HG02759 (cell line): ENCODE data around the gene MTAP.
"Not testable (repeated sequence)": the region's sequence is repeated elsewhere in the genome, so short reads cannot be mapped to it uniquely, and the experiment has no call there.

ENCODE experiments used
- ATAC-seq: cut with Tn5 transposase; IDR thresholded peaks from one replicate; pipeline ENCODE4 v1.9.1; 2021; ENCODE audit warnings: mild to moderate bottlenecking, moderate library complexity; ENCODE audit not compliant: unreplicated experiment

Gene MTAP

DNA sequence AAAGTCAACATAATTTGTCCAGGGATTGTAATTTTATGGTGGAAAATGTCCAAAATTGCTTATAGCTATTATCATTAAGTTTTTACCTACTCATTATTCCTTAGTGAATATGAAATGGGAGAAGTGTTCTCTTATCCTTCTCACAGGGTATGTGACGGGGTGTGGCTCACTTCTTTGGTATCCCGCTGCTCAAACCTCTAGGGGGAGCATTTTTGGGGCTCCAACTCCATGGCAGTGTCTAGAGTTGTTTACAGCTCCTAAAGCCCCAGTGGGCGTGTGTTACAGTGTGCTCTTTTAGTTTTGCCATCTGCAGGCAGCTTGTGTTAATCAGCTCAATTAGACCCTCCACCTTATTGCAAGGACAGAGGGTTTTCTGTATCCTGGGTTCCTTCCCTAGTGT lies 102.3 kb downstream of the MTAP start:
- no peak for ATAC-seq

DNA sequence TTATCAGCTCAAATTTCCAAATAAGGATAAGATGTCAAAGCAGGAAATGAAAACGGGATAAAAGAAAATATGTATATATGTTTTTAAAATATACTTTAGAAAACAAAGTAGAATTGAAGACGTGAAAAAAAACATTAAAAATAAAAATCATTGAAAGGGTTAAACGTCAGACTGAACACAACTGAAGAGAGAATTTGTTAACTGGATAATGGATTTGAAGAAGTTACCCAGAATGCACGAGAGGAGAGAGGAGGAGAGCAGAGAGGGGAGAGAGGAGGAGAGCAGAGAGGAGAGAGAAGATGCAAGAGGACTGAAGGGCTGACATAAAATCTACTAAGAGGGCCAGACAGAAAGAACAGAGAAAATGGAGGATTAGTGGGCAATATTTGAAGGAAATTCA lies 103.8 kb downstream of the MTAP start:
- ATAC-seq: no peak

DNA sequence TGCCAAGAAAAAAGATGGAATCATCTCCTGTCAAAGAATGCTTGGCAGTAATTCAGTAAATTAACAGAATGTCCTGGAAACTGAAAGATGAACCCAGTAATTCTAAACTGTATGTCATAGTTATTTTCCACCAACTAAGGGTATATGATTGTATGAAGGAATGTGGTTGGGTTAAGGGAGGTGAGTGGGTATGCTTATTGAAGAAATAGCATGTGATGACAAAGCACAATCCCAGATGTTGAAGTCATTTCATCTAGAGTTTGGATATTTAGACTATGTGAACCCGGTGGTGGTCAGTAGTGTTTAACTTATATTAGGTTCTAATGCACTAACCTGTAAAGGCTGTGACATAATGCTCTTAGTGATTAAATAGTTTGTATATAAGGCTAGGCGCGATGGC lies 104.4 kb downstream of the MTAP start:
- ATAC-seq: no peak

DNA sequence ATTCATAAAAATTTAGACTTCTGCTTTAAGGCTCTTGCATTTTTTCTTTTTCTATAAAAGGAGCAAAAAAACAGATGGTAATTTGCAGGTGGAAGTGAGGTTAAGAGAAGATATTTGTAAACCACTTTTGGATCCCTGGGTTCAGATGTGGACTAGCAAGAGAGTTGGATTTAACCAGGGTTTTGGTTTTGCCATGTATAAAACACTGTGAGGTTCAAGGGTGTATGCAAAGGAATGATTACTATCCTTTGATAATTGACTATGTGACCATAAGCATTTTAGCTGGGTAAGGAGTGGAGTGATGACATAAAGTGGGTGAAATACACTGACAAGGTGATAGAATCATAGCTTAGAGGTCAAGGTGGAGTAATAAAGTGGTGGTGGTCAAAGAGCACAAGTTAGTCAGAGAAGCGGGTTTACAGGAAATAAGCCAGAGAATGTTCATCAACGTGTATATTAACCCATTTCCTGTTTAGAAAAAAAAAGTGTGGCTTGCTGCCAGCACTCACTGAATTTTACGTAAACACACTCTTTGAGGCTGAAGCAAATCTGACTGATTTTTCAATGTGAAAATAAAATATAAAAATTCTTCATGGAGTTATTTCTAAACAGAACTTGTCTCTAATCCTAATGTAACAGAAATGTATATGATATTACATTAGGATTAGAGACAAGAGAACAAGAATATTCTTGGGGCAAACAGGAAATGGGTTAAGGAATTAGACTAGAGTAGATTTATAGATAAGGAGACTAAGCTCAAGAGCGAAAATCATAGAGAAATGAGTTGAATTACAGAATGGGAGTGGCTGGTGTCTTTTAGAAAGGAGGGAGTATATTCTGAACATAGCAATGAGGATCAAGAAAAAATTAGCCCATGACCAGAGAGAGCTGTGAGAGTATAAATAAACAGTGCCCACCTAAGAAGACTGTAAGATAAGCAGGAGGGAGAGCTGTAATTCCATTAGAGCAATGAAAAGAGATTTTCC lies 117.2 kb downstream of the MTAP start:
- peak; percentile 76 for ATAC-seq

DNA sequence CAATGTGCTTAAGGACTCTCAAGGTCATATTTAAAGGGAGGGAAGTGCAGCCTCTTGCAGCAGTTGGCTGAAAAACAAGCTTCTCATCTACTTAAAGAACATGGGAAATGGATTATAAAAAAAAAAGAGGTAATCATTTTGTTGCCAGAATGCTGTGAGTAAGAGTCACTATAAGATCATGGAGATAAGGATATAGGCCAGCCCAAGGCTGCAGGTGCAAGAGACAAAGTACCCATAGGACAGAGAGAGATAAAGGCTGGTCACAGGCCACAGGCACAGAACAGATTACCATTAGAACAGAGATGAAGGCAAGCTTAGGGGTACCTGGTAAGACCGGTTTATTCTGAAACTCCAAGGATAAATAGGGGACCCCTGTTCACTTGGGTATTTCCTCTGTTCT lies 121.3 kb downstream of the MTAP start:
- no peak for ATAC-seq

DNA sequence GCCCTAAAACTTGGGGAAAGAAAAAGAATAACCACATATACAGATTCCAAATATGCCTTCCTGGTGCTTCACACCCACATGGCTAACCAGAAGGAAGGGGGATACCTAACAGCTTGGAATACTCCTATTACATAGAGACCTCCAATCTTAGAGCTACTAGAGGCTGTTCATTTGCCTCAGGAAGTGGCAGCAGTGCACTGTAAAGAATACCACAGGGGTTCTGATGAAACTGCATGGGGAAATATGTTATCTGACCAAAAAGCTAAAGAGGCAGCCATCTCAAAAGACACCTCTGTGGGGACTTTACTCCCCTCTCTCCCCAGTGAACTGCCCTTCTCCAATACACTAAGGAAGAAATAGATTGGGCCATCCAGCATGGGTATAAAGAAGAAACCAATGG lies 125.3 kb downstream of the MTAP start:
- no peak for ATAC-seq

DNA sequence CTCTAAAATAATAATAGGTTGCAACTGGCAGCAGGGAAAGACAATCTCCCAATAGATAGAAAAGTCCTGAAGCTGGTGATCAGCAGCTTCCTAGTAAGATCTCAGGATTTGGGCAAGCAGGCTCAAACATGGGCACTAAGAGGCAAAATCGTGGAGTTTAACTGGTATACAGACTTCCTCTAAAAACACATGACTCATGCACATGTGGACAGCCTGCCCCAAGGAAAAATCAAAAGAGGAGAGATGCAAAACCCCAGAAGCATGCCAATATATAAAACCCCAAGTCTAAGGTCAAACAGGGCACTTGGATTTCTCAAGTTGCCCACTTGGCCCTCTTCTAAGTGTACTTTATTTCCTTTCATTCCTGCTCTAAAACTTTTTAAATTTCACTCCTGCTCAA lies 129.0 kb downstream of the MTAP start:
- no peak for ATAC-seq

DNA sequence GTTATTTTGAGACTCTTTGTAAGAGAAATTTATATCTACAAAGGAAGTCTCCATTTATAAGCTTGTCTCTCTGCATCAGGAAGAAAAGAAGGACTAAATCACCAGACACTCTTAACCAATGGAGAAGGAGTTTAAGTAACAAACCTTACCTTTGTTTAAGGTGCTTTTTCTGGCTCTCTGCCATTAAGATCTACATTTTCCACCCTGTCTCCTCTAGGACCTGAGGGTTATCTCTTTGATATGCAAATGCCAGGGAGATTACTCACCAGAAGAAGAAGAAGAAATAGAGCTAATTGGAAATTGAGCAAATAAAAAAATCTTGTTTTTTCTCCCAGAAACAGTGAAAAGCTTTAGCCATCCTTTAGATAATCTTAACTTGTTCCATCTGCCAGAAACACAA lies 130.8 kb downstream of the MTAP start:
- no peak for ATAC-seq

DNA sequence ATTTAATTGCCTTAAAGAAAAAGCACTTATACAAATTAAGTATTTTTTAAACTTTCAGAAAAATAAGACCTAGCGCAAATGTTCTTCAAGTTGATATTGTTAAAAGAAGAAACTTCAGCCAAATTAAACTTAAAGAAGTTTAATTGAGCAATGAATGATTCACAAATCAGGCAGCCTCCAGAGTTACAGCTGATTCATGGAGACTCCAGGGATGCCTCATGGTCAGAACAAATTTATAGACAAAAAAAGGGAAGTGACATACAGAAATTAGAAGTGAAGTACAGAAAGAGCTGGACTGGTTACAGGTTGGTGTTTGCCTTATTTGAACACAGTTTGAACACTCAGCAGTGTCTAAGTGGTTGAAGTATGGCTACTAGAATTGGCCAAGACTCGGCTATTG lies 131.4 kb downstream of the MTAP start:
- no peak for ATAC-seq

DNA sequence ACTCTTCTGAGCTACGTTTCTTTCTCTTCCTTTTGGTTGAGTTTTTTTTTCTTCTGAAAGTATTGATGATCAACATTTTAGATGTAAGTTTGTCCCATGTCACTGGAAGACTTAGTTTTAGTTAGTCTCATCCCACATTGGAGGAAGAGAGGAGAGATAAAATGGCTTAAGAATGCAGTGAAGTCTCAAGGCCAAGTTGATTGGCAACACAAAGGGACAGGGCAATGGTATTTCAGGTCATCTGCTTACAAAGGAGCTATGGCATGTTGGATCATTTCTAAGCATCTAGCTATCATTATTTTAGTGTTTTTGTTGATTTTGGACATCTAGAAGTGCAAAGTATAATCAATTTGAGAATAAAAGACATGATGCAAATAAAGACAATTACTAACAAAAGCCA lies 133.2 kb downstream of the MTAP start:
- ATAC-seq: no peak

DNA sequence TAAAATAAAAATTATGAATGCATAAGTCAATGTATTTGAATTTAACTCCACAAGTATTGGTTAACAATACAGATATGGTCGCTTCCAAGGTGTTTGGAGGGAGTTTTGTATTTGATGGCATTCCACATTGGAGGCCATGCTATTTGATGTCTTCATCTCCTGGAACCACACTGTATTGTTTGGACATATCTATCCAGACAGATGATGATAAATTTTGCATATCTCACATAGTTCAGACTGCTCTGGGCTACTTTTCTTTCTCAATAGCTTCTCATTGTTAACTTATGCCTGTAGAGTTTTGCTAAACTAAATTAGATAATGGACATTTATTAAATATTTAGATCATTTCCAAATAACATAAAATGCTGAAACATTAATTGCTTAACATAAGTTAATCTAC lies 133.7 kb downstream of the MTAP start:
- ATAC-seq: no peak

DNA sequence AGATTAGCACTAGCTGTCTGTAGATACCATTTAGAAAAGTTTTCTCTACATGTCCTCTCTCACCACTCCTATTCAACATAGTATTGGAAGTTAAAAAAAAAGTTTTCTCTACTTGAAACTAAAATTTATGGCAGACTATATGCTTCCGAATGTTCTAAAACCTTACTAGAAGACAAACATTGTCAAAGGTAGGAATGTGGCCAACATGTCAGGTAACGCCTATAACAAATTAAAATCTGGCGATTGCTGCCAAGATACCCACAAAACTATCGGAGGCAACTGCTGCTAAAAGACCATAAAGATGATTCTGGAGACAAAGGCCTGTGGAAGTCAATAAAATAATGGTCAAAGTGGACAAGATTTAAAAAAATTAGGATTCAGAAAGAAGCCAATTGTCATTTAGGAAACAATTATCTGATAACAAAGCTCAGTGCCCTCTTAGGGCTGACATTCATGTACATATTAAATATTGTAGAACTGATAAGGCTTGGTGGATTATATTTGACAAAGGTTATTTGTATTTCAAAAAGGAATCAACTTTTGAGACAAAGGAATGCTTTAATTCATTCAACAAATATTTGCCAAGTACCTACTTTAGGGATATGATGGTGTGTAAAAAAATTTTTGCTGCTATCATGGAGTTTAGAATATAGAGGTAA lies 139.0 kb downstream of the MTAP start:
- no peak for ATAC-seq

DNA sequence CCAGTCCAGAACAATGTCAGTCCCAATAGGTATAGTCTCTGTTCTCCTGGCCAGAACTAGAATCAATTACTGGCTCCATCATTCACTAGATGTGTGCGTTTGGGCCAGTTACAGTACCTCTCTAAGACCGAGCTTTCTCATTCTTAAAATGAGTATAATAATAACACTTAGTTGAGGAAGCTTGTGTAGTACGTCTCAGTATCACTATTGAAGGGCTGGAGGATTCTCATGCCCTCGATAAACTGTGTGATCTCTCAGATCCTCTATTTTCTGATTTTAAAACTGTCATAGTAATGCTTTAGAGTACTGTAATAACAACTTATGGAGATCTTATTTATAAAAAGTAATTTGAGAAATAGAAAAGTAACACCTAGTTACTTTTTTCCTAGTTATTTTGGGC lies 141.0 kb downstream of the MTAP start:
- ATAC-seq: no peak

DNA sequence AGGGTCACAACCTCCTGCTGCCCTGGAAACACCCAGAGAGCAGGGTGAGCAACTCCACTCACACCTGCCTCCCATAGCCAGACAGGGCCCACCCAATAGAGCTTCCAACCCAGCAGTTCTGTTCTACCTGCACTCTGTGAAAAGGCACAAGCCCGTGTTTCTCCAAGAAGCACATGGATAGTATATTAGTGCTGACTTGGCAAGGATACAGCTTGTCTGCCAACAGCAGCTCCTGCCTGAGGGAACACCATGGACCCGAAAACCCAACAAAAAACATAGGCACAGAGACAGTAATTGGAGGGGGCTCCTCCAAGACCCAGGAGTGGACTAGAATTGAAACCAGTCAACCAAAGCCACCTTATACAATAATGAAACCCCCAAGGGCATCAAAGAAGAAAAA lies 143.2 kb downstream of the MTAP start:
- no peak for ATAC-seq

DNA sequence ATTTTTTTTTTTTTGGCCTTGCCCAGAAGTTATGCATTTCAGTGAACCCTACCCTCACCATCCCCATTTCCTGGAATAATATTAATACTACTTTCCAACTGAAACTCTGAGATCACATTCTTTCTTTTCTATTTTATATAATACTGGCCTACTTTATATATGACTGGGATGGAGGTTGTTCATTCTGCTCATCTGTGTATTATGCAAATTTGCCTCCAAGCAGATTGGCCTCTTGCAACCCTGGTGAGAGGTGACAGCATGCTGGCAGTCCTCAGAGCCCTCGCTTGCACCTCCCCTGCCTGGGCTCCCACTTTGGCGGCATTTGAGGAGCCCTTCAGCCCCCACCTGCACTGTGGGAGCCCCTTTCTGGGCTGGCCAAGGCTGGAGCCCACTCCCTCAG lies 156.4 kb downstream of the MTAP start:
- no peak for ATAC-seq

DNA sequence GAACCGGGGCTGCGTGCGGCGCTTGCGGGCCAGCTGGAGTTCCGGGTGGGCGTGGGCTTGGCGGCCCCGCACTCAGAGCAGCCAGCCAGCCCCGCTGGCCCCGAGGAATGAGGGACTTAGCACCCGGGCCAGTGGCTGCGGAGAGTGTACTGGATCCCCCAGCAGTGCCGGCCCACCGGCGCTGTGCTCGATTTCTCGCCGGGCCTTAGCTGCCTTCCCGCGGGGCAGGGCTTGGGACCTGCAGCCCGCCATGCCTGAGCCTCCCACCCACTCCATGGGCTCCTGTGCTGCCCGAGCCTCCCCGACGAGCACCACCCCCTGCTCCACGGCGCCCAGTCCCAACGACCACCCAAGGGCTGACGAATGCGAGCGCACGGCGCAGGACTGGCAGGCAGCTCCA lies 156.8 kb downstream of the MTAP start:
- not testable (repeated sequence) for ATAC-seq

DNA sequence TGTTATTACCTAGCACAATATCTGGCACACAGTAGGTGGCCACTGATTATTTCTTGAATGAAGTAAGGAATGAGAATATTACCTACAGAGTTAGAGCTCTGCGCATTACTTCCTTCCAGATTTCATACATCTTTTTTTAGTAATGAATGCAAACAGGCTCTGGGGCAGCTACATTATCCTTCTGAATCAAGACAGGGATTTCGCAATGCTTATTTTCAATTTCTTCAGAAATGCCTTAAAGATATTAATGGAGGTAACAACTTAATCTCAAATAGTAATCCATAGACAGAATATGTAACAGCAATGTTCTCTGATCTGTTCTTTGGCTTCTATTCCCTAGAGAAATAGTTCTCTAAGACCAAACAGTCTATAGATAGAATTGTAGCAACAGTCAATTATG lies 159.1 kb downstream of the MTAP start:
- ATAC-seq: no peak

DNA sequence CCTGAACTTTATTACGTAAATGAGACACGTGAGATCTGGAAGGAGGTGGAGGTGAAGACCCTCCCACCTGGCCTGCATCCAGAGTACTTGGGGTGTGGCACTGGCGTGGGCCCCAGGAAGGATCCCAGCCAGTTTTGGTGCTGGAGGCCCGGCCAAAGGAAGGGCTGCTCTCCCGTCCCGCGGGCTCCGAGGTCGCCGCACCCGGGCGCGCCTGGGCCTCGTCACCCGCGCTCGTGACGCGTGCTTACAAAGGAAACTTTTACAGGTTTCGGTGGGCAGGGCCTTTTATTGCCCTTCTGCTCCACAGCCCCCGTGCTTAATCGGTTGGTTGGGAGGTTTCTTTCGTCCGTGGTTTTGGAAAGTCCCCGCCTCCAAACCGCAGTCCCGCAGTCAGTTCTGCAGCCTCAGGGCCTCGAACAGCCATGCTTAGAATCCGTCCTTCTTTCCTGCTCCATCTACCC lies 162.5 kb downstream of the MTAP start:
- ATAC-seq: peak; percentile 56

DNA sequence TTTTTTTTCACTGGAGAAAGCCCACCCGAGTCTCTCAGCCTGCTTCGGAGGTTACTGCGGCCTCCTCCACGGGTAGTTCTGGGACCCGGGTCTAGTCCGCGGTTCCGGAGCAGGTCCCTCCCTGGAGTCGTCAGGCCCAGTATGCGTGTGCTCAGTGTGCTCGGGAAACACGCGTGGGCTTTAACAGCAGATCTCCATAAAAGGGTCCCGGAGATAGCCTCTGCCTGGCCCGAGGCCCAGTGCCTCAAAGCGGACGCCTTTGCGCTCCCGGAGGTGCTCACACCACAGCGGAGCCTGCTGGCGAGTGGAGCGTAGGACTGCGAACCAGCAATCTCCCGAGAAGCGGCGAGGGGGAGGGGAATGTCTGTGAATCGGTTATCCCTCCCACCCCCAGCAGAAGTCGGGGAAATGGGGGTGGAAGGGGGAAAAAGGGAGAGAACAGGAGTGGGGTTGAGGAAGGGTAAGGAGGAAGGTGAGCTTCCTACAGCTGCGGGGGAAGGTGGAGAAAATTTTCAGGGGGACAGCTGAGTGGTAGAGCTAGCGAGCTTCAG lies 163.0 kb downstream of the MTAP start:
- peak; percentile 83 for ATAC-seq

DNA sequence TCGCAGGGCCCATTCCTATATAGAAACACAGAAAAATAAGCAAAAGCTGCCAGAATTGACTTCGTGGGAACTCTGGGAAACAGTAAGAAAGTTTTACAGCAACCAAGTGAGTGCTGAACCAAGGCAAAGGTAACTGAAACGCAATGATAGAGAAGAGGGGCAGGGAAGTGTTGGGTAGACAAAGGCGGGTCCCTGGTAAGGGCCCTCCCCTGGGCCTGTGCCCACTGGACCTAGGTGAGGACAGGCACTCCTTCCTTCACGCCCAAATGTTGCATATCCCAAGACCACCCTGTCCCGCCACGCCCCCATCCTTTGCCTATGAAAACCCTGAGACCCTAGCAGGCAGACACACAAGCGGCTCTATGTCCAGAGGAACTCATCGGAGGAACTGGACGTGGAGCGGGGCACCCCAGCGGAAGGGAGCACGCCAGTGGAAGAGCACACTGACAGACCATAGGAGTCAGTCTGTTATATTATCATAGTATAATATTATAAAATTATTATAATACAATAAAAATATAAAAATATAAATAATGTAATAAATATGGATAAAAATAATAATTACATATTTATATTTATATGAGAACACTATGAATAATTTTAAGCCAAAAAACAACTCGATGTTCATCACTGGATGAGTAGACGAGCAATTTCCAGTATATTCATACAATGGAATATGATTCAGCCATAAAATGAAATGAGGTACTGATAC lies 163.9 kb downstream of the MTAP start:
- ATAC-seq: no peak

DNA sequence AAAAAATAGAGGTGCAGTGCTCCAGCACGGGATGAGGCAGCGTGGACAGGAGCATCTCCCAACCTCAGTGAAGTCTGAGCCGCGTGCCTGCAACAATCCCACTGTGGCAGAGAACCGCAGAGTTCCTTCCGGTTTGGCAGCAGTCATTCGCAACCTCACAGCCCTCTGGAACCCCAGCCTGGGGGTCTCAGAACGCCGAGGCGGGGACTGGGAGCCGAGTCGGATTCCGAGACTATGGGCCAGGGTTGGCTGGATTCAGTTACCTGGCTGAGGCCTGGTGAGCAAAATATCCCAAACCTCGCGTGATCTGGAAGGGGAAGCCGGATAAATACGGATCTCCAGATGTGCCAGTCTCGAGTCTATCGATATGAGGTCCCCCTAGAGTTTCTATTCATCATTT lies 164.7 kb downstream of the MTAP start:
- no peak for ATAC-seq
